GM18502 (cell line): Measurements from ENCODE around the gene ZMYND8.
"Not testable (repeated sequence)": the region's sequence is repeated elsewhere in the genome, so short reads cannot be mapped to it uniquely, and the experiment has no call there.

ENCODE experiments used
- ATAC-seq: cut with Tn5 transposase; IDR thresholded peaks from one replicate; pipeline ENCODE4 v1.9.1; 2021; ENCODE audit warnings: mild to moderate bottlenecking; ENCODE audit not compliant: unreplicated experiment, poor library complexity

The ZMYND8 gene

GRCh38 chr20:47195573-47195972 is 160.9 kb downstream of the ZMYND8 start:
- no peak for ATAC-seq

- no peak for ATAC-seq
Observed at GRCh38 chr20:47191956-47192355, 164.5 kb downstream of the ZMYND8 start.

- no peak for ATAC-seq
Observed at GRCh38 chr20:47191074-47191673, 165.3 kb downstream of the ZMYND8 start.

- ATAC-seq: no peak
Observed at GRCh38 chr20:47189060-47189459, 167.4 kb downstream of the ZMYND8 start.

- no peak for ATAC-seq
Observed at GRCh38 chr20:47188540-47188939, 168.0 kb downstream of the ZMYND8 start.

- ATAC-seq: no peak
Observed at GRCh38 chr20:47187450-47188195, 168.9 kb downstream of the ZMYND8 start.

- no peak for ATAC-seq
Observed at GRCh38 chr20:47183367-47183766, 173.1 kb downstream of the ZMYND8 start.

GRCh38 chr20:47181056-47181862 is 175.2 kb downstream of the ZMYND8 start:
- no peak for ATAC-seq

GRCh38 chr20:47179267-47179666 is 177.2 kb downstream of the ZMYND8 start:
- no peak for ATAC-seq

GRCh38 chr20:47178851-47179250 is 177.6 kb downstream of the ZMYND8 start:
- no peak for ATAC-seq

GRCh38 chr20:47178277-47178676 is 178.2 kb downstream of the ZMYND8 start:
- ATAC-seq: no peak

GRCh38 chr20:47176217-47176616 is 180.3 kb downstream of the ZMYND8 start:
- ATAC-seq: not testable (repeated sequence)

- no peak for ATAC-seq
Observed at GRCh38 chr20:47175493-47175892, 181.0 kb downstream of the ZMYND8 start.

GRCh38 chr20:47174456-47175243 is 181.8 kb downstream of the ZMYND8 start:
- no peak for ATAC-seq

- ATAC-seq: no peak
Observed at GRCh38 chr20:47173596-47174216, 182.8 kb downstream of the ZMYND8 start.

- ATAC-seq: no peak
Observed at GRCh38 chr20:47172579-47172978, 183.9 kb downstream of the ZMYND8 start.

- no peak for ATAC-seq
Observed at GRCh38 chr20:47167846-47168245, 188.7 kb downstream of the ZMYND8 start.

- ATAC-seq: no peak
Observed at GRCh38 chr20:47165376-47165865, 191.1 kb downstream of the ZMYND8 start.

- ATAC-seq: no peak
Observed at GRCh38 chr20:47164140-47164539, 192.4 kb downstream of the ZMYND8 start.

GRCh38 chr20:47161411-47161810 is 195.1 kb downstream of the ZMYND8 start:
- no peak for ATAC-seq
